Small intestine (tissue), 7 donors: ENCODE results near the gene TEX2. TPM values are rescaled to one million over a fixed set of nuclear protein-coding genes. Genes with fewer than 3 reads are reported as not detected.

ENCODE experiments used
- DNase-seq, 2 donors: peaks; one replicate each; pipeline versions ENCODE4 v3.0.0 to v3.0.0-alpha.2; 2013
- FAIRE-seq: peaks from 2 replicates; lab custom pipeline; 2012; peaks lifted over from hg19 to GRCh38; lab: Jason Lieb, UNC
- H3K27ac ChIP-seq, 3 donors: one replicate each; pipeline ENCODE4 v1.5.1; 2013; ENCODE audit warnings: low read length in 2 of 3, mild to moderate bottlenecking in 2 of 3, control low read depth in 1 of 3, inconsistent platforms in 1 of 3, low read depth in 1 of 3, moderate library complexity in 1 of 3
- H3K27me3 ChIP-seq, 3 donors: one replicate each; pipeline ENCODE4 v1.6.1; 2013; ENCODE audit warnings: low read length in 3 of 3, inconsistent platforms in 1 of 3; ENCODE audit not compliant: control insufficient read depth in 3 of 3, insufficient read depth in 3 of 3
- H3K36me3 ChIP-seq, 3 donors: one replicate each; pipeline ENCODE4 v1.6.1; 2013; ENCODE audit warnings: low read length in 3 of 3, inconsistent platforms in 1 of 3, low read depth in 1 of 3, mild to moderate bottlenecking in 1 of 3, moderate library complexity in 1 of 3; ENCODE audit not compliant: control insufficient read depth in 3 of 3, insufficient read depth in 2 of 3
- H3K4me1 ChIP-seq, 3 donors: one replicate each; pipeline ENCODE4 v1.6.1; 2013; ENCODE audit warnings: low read length in 2 of 3, inconsistent platforms in 1 of 3, low read depth in 1 of 3, mild to moderate bottlenecking in 1 of 3, moderate library complexity in 1 of 3; ENCODE audit not compliant: control insufficient read depth in 3 of 3, insufficient read depth in 2 of 3
- H3K4me3 ChIP-seq, 3 donors: one replicate each; pipeline ENCODE4 v1.5.1; 2013; ENCODE audit warnings: low read length in 3 of 3, control low read depth in 1 of 3, inconsistent platforms in 1 of 3, low read depth in 1 of 3, mild to moderate bottlenecking in 1 of 3, moderate library complexity in 1 of 3
- H3K9me3 ChIP-seq, 2 donors: one replicate each; pipeline ENCODE4 v1.6.1; 2013; ENCODE audit warnings: low read depth in 1 of 2, low read length in 1 of 2; ENCODE audit not compliant: control insufficient read depth in 2 of 2, insufficient read depth in 1 of 2
- whole genome bisulfite sequencing, 3 donors: extraction: QIAGEN DNeasy Blood & Tissue Kit; methylation state at CpG; one replicate each; pipeline ENCODE4 v1.1.7; 2013; 5-methylcytosine and 5-hydroxymethylcytosine counted together
- polyA plus RNA-seq, 4 donors: library from polyadenylated mRNA; stranded (reverse) in 3 of 4; unstranded in 1 of 4; fragments of 200-250 nt in 3 of 4; fragments of 120-200 nt in 1 of 4; gene quantifications; one replicate each; pipeline versions ENCODE4 v1.2.1 to v1.2.3, GENCODE V29; 2013
- donor health status: healthy with polysubstance abuse.
- donor health status: control.
- donor health status: control.
- donor health status: Bipolar disorder and iron deficiency.
- donor health status: healthy.

Gene TEX2
- polyA plus RNA-seq, 4 donors, result 4.2 to 44.1 (median 10.6) TPM

- H3K27ac ChIP-seq, result no peak overlapping the region
- H3K4me1 ChIP-seq, result peaks cover 0 to 25% (median 5%) of the 10 kb centered on the region in 3 donors
- WGBS, 3 donors, result 57 to 79% (median 66%) methylated on average over 6 of the region's 6 CpGs
- FAIRE-seq, result no peak
- no peaks in the 10 kb centered on the region for H3K36me3 ChIP-seq
- no peak overlapping the region for H3K4me3 ChIP-seq
- DNase-seq, result peak in 1 of 2 donors; percentile 26
- H3K9me3 ChIP-seq, result no peaks in the 10 kb centered on the region
- no peaks in the 10 kb centered on the region for H3K27me3 ChIP-seq
Observed at GRCh38 chr17:64134216-64134970, 128.7 kb downstream of the TEX2 start.

GRCh38 chr17:64133546-64134215, 129.4 kb downstream of the TEX2 start:
- 33 to 39% (median 35%) methylated on average over 8 of the region's 8 CpGs for WGBS, 3 donors
- Histone ChIP-seq H3K36me3 (no peaks in the 10 kb centered on the region), H3K9me3 (no peaks in the 10 kb centered on the region), H3K4me1 (peaks cover 0 to 25% (median 5%) of the 10 kb centered on the region in 3 donors), H3K27me3 (no peaks in the 10 kb centered on the region), H3K27ac (no peak overlapping the region), H3K4me3 (no peak overlapping the region)
- DNase-seq, result peak; percentile 71 to 75
- no peak for FAIRE-seq

- Histone ChIP-seq H3K4me1 (peaks cover 0 to 34% (median 5%) of the 10 kb centered on the region in 3 donors), H3K36me3 (no peaks in the 10 kb centered on the region), H3K27ac (peak overlapping the region in 1 of 3 donors; percentile 98), H3K27me3 (no peaks in the 10 kb centered on the region), H3K9me3 (no peaks in the 10 kb centered on the region), H3K4me3 (no peak overlapping the region)
- 80 to 83% (median 82%) methylated on average over 5 of the region's 5 CpGs for WGBS, 3 donors
- FAIRE-seq, result no peak
- DNase-seq, result no peak
Observed at GRCh38 chr17:64131606-64132270, 131.3 kb downstream of the TEX2 start.

GRCh38 chr17:64130559-64131001, 132.5 kb downstream of the TEX2 start:
- WGBS, 3 donors, result 12 to 20% (median 17%) methylated on average over 24 of the region's 24 CpGs
- FAIRE-seq (no peak), DNase-seq (no peak)
- Histone ChIP-seq H3K4me1 (peaks cover 0 to 34% (median 5%) of the 10 kb centered on the region in 3 donors), H3K9me3 (no peaks in the 10 kb centered on the region), H3K27me3 (no peaks in the 10 kb centered on the region), H3K27ac (peak overlapping the region; percentile 69 to 98 (median 79)), H3K4me3 (peak overlapping the region in 2 of 3 donors; percentile 32 to 52), H3K36me3 (no peaks in the 10 kb centered on the region)

GRCh38 chr17:64129765-64130558, 133.1 kb downstream of the TEX2 start, which contains the start of gene ERN1:
TSS of gene ERN1 (minus strand) at chr17:64130144. CDS start at chr17:64130029, 115 bp downstream.
- no peaks in the 10 kb centered on the region for H3K9me3 ChIP-seq
- peak within 1 kb of the TSS; percentile 69 to 88 (median 69) for H3K4me3 ChIP-seq
- H3K27me3 ChIP-seq, result no peaks in the 10 kb centered on the region
- H3K36me3 ChIP-seq, result no peaks in the 10 kb centered on the region
- H3K4me1 ChIP-seq, result peaks cover 0 to 33% (median 5%) of the 10 kb centered on the region in 3 donors
- FAIRE-seq (no peak), DNase-seq (peak; percentile 94 to 97)
- WGBS, 3 donors, result 1% methylated on average over 63 to 98 of the region's 98 CpGs
- H3K27ac ChIP-seq, result peak within 1 kb of the TSS; percentile 79 to 99 (median 89)

- no peaks in the 10 kb centered on the region for H3K27me3 ChIP-seq
- H3K9me3 ChIP-seq, result no peaks in the 10 kb centered on the region
- no peak for DNase-seq
- peaks cover 0 to 28% (median 5%) of the 10 kb centered on the region in 3 donors for H3K4me1 ChIP-seq
- no peaks in the 10 kb centered on the region for H3K36me3 ChIP-seq
- peak overlapping the region; percentile 79 to 99 (median 89) for H3K27ac ChIP-seq
- WGBS, 3 donors, result 0 to 1% (median 0%) methylated on average over 19 to 31 of the region's 31 CpGs
- H3K4me3 ChIP-seq, result peak overlapping the region; percentile 69 to 88 (median 69)
- FAIRE-seq, result no peak
Observed at GRCh38 chr17:64129515-64129764, 133.6 kb downstream of the TEX2 start.

GRCh38 chr17:64128787-64129514, 134.1 kb downstream of the TEX2 start:
- no peaks in the 10 kb centered on the region for H3K9me3 ChIP-seq
- DNase-seq, result peak; percentile 67 to 69
- peak overlapping the region; percentile 79 to 99 (median 89) for H3K27ac ChIP-seq
- no peaks in the 10 kb centered on the region for H3K27me3 ChIP-seq
- 2 to 11% (median 5%) methylated on average over 15 of the region's 15 CpGs for WGBS, 3 donors
- H3K4me3 ChIP-seq, result peak overlapping the region; percentile 69 to 88 (median 69)
- no peaks in the 10 kb centered on the region for H3K36me3 ChIP-seq
- no peak for FAIRE-seq
- H3K4me1 ChIP-seq, result peaks cover 0 to 25% (median 5%) of the 10 kb centered on the region in 3 donors
